Breast epithelium (tissue), 3 donors: Measurements from ENCODE around the gene ZC3H15.

Experiments used
- CTCF ChIP-seq, 3 donors: fragments of 450-650 bp; IDR thresholded peaks; one replicate each; pipeline ENCODE4 v1.5.1; 2016 to 2017; ENCODE audit warnings: antibody characterized with exemption in 3 of 3, mild to moderate bottlenecking in 3 of 3, moderate library complexity in 3 of 3
- POLR2A ChIP-seq: fragments of 450-650 bp; IDR thresholded peaks from one replicate; pipeline ENCODE4 v1.6.1; 2016; ENCODE audit warnings: antibody characterized with exemption, mild to moderate bottlenecking, moderate library complexity
- POLR2AphosphoS5 ChIP-seq, 3 donors: sonication (generic); formaldehyde crosslinking; IDR thresholded peaks; one replicate each; pipeline ENCODE4 v1.6.1; 2017; ENCODE audit warnings: antibody characterized with exemption in 3 of 3

DNA sequence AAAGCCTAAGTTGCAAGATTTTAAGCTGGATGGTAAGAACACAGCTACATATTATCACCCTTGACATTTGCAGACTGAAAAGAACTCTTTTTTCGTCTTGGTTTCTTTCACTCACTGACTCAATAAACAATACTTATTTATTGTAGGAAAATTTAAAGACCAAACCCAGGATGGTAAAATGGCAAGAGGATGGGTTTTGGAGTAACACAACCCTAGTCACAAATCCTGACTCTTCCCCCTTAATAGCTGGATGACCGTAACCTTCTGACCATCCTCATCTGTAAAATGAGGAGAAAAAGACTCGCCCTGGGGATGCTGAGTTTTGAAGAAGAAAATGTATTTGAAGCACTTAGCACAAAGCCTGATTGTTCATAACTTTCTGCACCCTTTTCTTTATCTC is 48.3 kb downstream of the ZC3H15 start:
- TF ChIP-seq CTCF (IDR thresholded peaks at IDR 0.05) = no peak
- no peak for TF ChIP-seq POLR2AphosphoS5 (IDR thresholded peaks at IDR 0.05)
- TF ChIP-seq POLR2A = no peak
